ENCODE measurements around the gene ADGRL4. TPM values are rescaled to one million over a fixed set of nuclear protein-coding genes. Genes with fewer than 3 reads are reported as not detected.

ADGRL4 gene
- total RNA-seq, 4 donors from 2014 or later: 7.6 to 26.5 (median 22.4) TPM

DNA sequence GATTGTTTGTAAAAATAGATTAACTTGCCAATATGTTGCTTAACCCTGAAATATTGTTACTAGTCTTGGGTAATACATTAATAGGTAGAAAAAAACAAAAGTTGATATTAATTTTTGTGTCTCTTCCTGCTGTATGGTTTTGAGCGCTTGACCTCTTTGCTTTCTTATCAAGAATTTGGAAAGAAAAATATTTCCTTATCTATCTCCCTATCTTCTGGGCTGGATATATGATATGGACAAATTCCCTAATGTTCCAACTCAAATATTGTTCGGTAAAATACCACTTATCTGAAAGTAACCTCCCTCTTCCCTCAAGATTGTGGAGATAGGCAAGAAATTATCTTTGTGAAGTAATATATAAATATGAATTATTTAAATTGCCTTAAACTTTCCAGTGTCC, 57.3 kb downstream of the ADGRL4 start:
- H3K9me3 ChIP-seq: no peaks in the 10 kb centered on the region
- H3K4me1 ChIP-seq: no peaks in the 10 kb centered on the region
- H3K4me3 ChIP-seq (replicated peaks in 1 of 3): no peak overlapping the region
- intact Hi-C loops (cut with DNase I): no loop called here
- DNase-seq: no peak
- WGBS, 2 donors: 81 to 87% methylated on average over 2 of the region's 2 CpGs
- H3K27me3 ChIP-seq: no peaks in the 10 kb centered on the region
- TF ChIP-seq CTCF (IDR thresholded peaks at IDR 0.05): no peak
- TF ChIP-seq POLR2A (IDR thresholded peaks at IDR 0.05): no peak
- H3K27ac ChIP-seq: no peak overlapping the region
- H3K36me3 ChIP-seq: no peaks in the 10 kb centered on the region

DNA sequence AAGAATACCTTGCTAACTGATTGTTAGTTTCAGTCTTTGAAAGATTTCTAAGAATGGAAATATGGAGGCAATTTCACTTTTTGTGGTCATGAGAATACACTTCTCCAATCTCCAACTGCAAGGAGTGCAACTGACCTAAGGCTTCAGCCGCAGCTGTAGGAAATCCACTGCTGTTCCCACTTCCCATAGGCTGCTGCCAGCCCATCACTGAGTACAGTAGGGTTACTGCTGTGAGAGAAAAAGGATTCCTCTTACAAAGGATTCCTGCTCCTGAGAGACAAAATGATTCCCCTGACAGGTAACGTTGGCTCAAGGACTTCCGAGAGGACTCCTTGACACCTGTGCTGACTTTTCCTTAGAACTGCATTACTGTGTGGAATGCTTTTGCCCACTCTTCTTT, 87.4 kb downstream of the ADGRL4 start:
- WGBS, 2 donors: 54 to 56% methylated on average over 3 of the region's 3 CpGs
- H3K9me3 ChIP-seq: no peaks in the 10 kb centered on the region
- H3K4me1 ChIP-seq: no peaks in the 10 kb centered on the region
- TF ChIP-seq POLR2A (IDR thresholded peaks at IDR 0.05) (no peak), CTCF (IDR thresholded peaks at IDR 0.05) (no peak)
- DNase-seq: no peak
- intact Hi-C loops (cut with DNase I): no loop called here
- no peaks in the 10 kb centered on the region for H3K27me3 ChIP-seq
- no peaks in the 10 kb centered on the region for H3K36me3 ChIP-seq
- H3K27ac ChIP-seq: no peak overlapping the region
- no peak overlapping the region for H3K4me3 ChIP-seq (replicated peaks in 1 of 3)

- H3K36me3 ChIP-seq: no peaks in the 10 kb centered on the region
- DNase-seq: no peak
- H3K27ac ChIP-seq: no peak overlapping the region
- 89 to 93% methylated on average over 2 of the region's 2 CpGs for WGBS, 2 donors
- H3K4me3 ChIP-seq (replicated peaks in 1 of 3): no peak overlapping the region
- intact Hi-C loops (cut with DNase I): no loop called here
- no peaks in the 10 kb centered on the region for H3K9me3 ChIP-seq
- H3K4me1 ChIP-seq: no peaks in the 10 kb centered on the region
- TF ChIP-seq POLR2A (IDR thresholded peaks at IDR 0.05) (no peak), CTCF (IDR thresholded peaks at IDR 0.05) (no peak)
- H3K27me3 ChIP-seq: no peaks in the 10 kb centered on the region
These were observed 88.4 kb downstream of the ADGRL4 start for GRCh38 chr1:78918157-78918556.

- Histone ChIP-seq H3K27me3 (no peaks in the 10 kb centered on the region), H3K27ac (no peak overlapping the region), H3K36me3 (no peaks in the 10 kb centered on the region), H3K4me1 (no peaks in the 10 kb centered on the region), H3K4me3 (replicated peaks in 1 of 3) (no peak overlapping the region), H3K9me3 (no peaks in the 10 kb centered on the region)
- intact Hi-C loops (cut with DNase I): no loop called here
- TF ChIP-seq POLR2A (IDR thresholded peaks at IDR 0.05) (no peak), CTCF (IDR thresholded peaks at IDR 0.05) (no peak)
- WGBS, 2 donors: 90 to 93% methylated on average over 3 of the region's 3 CpGs
- no peak for DNase-seq
These were observed 89.5 kb downstream of the ADGRL4 start for GRCh38 chr1:78916986-78917385.

- DNase-seq: no peak
- intact Hi-C loops (cut with DNase I): no loop called here
- 77 to 91% methylated on average over 2 of the region's 2 CpGs for WGBS, 2 donors
These were observed 92.6 kb downstream of the ADGRL4 start for GRCh38 chr1:78913950-78914349.

More at GRCh38 chr1:78913950-78914349, 92.6 kb downstream of the ADGRL4 start:
- Histone ChIP-seq H3K27me3 (no peaks in the 10 kb centered on the region), H3K4me1 (no peaks in the 10 kb centered on the region), H3K27ac (no peak overlapping the region), H3K36me3 (no peaks in the 10 kb centered on the region), H3K4me3 (replicated peaks in 1 of 3) (no peak overlapping the region), H3K9me3 (no peaks in the 10 kb centered on the region)
- TF ChIP-seq POLR2A (IDR thresholded peaks at IDR 0.05) (no peak), CTCF (IDR thresholded peaks at IDR 0.05) (no peak)

Measured in thyroid gland (tissue), 4 donors.